ENCODE data around the gene LIM2.

LIM2 gene

DNA sequence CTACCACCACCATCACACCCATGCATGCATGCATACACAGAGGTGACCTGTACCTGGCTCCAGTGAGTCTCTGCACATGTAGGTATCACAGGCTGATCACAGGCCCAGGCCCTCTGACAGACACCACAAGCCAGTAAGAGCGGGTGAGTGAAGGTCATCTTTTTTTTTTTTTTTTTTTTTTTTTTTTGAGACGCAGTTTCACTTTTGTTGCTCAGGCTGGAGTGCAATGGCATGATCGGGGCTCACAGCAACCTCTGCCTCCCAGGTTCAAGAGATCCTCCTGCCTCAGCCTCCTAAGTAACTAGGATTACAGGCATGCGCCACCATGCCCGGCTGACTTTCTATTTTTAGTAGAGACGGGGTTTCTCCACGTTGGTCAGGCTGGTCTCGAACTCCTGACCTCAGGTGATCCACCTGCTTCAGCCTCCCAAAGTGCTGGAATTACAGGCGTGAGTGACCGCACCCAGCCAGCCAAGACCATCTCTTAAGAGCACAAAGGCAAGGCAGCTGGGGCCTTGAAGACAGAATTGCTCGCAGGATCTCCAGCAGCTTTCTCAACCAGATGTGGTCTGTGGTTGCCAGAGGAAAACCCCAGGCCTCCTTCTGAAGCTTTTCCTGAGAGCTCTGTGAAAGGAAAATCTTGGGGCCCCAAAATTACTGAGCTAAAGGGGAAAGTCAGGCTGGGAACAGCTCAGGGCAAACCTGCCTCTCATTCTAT lies 12.1 kb downstream of the LIM2 start:
- Mint-ChIP-seq H3K27me3 (no peaks in the 10 kb centered on the region), H3K4me3 (peak overlapping the region; percentile 43), H3K9me3 (no peaks in the 10 kb centered on the region), H3K27ac (no peak overlapping the region), H3K4me1 (peaks cover 69% of the 10 kb centered on the region), H3K36me3 (peaks cover 2% of the 10 kb centered on the region)

DNA sequence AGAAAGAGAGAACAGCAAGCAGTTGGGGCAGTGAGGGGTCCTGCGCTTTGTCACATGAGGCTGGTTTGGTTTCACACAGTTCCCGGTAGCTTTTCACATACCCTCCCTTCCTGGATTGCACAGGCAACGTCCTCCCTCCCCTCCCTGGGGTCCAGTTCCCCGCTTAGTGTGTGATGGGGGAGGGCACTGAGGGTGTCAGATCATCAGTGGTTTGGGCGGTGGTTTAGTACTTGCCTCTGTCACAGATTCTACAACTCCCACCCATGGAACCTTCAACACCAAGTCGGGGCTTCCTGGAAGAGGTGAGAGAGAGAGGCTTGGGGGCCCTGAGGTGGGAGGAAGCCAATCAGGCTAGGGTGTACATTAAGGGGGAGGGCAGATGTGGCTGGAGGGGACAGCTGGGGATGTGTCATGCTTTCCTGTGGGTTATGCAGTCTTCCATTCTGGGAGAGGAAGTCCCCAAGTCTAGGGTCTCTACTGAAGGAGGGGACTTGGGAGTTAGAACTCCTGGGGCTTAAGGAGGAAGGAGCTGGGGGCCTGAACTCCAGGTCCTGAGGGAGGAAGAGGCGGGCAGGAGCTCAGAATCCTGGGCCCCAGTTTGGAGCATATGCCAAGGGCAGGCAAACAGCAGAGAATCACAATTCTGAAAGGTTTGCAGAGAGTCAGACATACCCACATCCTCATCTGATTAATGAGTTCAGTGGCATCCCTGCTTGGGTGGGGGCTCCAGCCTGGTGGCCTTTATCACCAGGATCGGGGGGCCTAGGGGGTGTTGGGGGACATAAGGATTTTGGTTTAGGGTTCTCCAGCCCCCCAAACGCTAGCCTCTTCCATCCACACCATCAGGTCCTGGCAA lies 14.9 kb downstream of the LIM2 start, which contains the start of gene NKG7:
Gene NKG7, minus strand, starts transcription at position 6 of the 856 bp plus-strand sequence. CDS start 119 bp downstream, outside the sequence.
- Mint-ChIP-seq H3K4me3 (peak within 1 kb of the TSS; percentile 84), H3K4me1 (peaks cover 70% of the 10 kb centered on the region), H3K27me3 (no peaks in the 10 kb centered on the region), H3K36me3 (no peaks in the 10 kb centered on the region), H3K27ac (peak within 1 kb of the TSS; percentile 81), H3K9me3 (no peaks in the 10 kb centered on the region)

DNA sequence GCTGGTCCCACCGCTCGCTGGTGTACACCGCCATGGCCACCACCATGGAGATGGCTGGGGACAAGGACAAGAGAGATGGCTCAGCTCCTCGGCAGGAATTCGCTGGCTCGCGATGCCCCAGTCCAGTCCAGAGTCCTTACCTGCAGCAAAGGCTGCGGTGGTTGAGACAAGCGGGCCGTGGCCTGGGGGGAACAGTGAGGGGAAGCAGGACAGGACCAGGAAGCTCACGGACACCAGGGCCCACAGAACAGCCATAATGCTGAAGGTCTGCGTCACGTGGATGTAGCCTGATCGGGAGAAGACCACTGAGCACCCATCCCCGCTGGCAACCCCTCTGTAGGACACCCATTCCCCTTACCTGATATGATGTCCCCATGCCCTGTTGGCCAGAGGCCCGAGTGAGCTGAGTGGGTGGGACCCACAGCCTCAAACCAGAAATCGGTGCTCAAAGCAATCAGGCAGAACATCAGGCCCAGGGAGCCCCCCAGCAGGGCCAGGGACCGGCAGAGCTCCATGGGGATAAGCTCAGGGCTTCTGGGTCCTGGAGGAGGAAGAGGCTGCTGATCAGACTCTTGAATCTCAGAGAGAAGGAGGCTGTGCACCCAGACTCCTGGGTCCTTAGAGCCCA lies 15.6 kb downstream of the LIM2 start:
- Mint-ChIP-seq H3K4me3 (peak overlapping the region; percentile 84), H3K27ac (peak overlapping the region; percentile 81)

DNA sequence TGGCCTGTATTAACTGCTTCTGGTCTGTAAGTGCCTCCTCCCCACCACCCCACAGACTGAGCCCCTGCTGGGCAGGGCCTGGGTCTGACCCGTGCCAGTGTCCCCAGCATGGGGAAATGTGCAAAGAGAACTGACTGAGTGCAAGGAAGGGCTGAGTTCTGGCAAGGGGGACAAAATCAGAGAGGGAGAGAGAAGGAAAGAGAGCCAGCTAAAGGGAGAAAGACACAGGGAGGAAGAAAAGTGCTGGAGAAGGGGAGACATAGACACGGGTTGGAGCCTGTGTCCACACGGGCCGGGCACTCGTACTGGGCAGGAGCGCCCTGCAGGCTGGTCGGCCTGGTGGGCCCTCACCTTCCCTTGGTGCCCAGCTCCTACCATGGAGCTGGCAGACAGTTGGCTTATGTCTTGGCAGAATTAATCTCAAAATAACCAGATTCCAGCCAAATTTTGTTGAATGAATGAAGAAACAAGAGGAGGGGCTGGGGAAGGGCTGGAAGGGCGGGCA lies 16.5 kb downstream of the LIM2 start:
- H3K4me1 Mint-ChIP-seq = peaks cover 77% of the 10 kb centered on the region
- peak overlapping the region; percentile 43 for H3K27ac Mint-ChIP-seq
- H3K36me3 Mint-ChIP-seq = no peaks in the 10 kb centered on the region
- H3K4me3 Mint-ChIP-seq = peak overlapping the region; percentile 84
- H3K27me3 Mint-ChIP-seq = no peaks in the 10 kb centered on the region
- no peaks in the 10 kb centered on the region for H3K9me3 Mint-ChIP-seq

More for the DNA sequence above, 15.6 kb downstream of the LIM2 start:
- Mint-ChIP-seq H3K9me3 (no peaks in the 10 kb centered on the region), H3K4me1 (peaks cover 74% of the 10 kb centered on the region), H3K36me3 (no peaks in the 10 kb centered on the region), H3K27me3 (no peaks in the 10 kb centered on the region)

DNA sequence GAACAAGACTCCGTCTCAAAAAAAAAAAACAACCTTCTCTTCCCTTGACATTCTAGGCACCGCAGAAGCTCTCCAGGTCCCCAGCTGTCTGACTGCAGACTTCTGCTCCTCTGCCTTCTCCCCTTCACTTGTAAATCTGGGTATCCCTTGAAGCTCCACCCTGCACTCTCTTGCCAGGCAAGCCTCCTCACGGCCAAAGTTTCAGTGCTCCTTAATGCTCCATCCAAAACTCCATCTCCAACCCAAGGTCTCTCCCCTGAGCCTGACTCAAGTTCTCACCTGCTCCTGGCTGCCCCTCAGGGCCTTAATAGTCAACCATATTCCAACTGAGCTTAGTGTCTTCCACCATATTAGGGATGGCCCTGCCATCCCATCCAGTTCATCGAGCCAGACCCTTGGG lies 17.5 kb downstream of the LIM2 start:
- Mint-ChIP-seq H3K9me3 (no peaks in the 10 kb centered on the region), H3K4me3 (peak overlapping the region; percentile 84), H3K36me3 (no peaks in the 10 kb centered on the region), H3K4me1 (peaks cover 75% of the 10 kb centered on the region), H3K27ac (peak overlapping the region; percentile 77), H3K27me3 (no peaks in the 10 kb centered on the region)

DNA sequence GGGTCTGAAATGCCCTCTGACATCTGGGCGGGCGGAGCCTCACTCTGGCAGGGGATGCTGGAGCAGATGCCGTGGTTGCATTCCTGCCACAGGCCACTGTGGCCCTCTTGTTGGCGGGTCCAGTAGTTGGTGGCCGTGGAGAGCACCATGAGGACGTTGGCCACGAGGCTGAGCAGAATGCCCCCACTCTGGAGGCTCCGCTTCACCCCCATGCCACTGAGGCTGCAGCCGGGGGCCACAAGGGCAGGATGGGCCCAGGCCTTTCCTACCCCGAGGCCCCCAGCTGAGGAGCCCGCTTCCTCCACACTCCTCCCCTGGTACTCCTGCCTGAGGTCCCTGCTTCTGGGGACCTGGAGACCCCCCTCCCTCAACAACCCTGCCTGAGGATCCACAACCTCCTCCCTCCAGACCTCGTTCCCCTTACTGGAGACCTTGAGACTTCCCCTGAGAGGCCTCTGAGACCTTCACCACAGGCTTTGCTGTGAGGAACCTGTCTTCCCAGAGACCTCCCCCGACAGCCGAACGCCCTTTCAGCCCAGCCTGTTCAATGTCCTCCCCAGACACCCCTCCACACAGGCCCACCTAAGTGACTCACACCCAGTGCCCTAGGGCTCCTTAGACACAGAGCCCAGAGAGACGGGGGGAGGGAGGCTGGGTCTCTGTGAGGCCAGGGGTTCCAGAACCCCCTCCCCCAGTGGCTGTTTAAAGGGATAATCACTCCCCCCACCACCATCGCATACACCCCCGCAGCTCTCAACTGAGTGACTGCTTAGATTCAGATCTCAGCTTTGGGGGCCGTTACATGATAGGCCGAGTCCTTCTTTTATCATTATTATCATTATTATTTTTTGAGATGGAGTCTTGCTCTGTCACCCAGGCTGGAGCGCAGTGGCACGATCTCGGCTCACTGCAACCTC lies 19.1 kb downstream of the LIM2 start, which contains the start of gene CLDND2:
Gene CLDND2, minus strand, starts transcription at position 638 of the 917 bp plus-strand sequence. Its CDS starts 426 bp downstream, at position 212.
- peak within 1 kb of the TSS; percentile 100 for H3K4me3 Mint-ChIP-seq
- no peaks in the 10 kb centered on the region for H3K27me3 Mint-ChIP-seq
- no peaks in the 10 kb centered on the region for H3K9me3 Mint-ChIP-seq
- peak within 1 kb of the TSS; percentile 91 for H3K27ac Mint-ChIP-seq
- no peaks in the 10 kb centered on the region for H3K36me3 Mint-ChIP-seq
- peaks cover 74% of the 10 kb centered on the region for H3K4me1 Mint-ChIP-seq

DNA sequence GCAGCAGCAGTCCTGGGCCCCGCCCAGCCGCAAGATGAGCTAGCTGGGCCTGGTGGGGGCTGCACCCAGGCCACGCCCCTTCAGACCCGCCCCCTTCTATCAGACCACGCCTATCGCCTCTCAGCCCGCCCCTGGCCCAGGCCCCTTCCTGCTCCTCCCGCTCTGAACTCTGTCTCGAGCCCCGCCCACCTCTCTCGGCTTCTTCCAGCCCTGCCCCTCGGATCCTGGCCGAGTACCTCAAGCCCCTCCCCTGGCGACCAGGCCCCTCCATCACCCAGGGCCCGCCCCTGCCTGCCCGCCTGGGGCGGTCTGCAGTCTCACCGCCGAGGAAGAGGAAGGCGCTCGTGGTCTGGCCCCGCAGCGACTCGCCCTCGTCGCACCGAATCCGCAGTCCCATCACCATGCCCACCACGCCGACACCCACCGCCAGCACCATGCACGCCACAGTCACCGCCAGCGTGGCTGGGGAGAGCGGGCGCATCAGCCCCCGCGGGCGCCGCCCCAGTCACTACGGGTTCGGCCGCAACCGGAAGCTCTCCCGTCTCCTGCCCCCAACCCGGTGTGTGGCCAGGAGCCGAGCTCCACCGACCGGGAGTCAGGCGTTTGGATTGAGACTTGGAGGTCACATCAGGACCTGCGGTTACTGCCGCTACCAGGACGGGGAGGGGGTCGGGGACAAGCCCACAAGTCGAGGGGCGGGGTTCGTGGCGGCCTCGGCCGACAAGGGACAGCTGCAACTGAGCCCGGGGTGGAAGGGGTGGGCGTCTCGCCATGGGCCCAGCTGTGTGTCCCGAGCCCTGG lies 20.0 kb downstream of the LIM2 start:
- Mint-ChIP-seq H3K4me3 (peak overlapping the region; percentile 100), H3K36me3 (no peaks in the 10 kb centered on the region), H3K4me1 (peaks cover 72% of the 10 kb centered on the region), H3K9me3 (no peaks in the 10 kb centered on the region), H3K27me3 (no peaks in the 10 kb centered on the region), H3K27ac (peak overlapping the region; percentile 91)

DNA sequence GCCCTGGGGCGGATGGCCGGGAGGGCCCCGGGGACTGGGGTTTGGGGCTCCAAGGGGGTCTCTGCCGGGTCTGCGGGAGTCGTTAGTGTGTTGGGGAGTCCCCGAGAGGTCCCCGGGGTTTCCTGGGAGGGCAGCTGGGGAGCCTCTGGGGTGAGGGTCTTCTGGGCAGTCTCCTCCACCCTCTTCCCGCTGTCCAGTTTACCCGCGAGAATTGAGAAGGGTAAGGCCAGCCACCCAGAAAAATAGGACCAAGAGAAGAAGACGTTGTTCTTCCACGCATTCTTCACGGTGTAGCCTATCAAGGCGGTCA lies 20.6 kb downstream of the LIM2 start:
- Mint-ChIP-seq H3K36me3 (no peaks in the 10 kb centered on the region), H3K9me3 (no peaks in the 10 kb centered on the region), H3K27me3 (no peaks in the 10 kb centered on the region), H3K27ac (peak overlapping the region; percentile 91), H3K4me3 (peak overlapping the region; percentile 100), H3K4me1 (peaks cover 72% of the 10 kb centered on the region)

DNA sequence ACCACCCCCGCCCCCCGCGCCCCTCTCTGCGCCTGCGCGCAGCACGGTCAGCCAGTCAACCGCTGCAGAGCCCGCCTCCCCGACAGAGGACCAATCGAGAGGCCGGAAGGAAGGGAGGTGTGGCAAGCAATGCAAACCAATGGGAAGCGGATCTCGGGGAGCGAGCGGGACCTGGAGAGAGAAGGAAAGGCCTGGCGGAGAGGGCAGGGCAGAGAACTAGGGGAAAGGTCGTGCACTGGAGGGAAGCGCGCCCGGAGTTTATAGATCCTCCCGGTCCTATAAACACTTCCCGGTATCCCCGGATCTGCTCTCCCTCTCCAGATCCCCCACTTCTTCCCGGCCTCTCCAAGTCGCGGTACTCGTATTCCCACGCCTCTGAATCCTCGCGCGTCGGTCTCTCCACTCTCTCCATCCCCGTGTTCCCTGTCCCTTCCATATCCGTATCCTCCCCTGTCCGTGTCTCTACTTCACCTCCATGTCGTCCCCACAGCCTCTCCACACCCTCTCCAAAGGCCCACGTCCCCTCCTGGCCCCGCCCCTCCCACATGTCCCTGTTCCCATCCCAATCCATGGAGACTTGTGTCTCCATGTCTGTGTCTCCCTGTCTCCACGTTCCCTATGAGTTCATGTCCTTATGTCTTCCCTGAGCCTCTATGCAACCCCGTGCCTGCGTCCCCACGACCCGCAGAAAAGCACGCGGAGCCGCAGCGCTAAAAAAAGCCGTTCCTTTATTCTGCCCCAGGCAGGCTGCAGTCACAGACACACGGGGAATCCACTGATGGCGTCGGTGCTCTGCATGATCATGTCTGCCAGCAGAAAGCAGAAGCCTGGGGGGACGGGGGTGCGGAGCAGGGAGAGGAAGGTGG lies 21.2 kb downstream of the LIM2 start:
- Mint-ChIP-seq H3K27me3 (no peaks in the 10 kb centered on the region), H3K36me3 (no peaks in the 10 kb centered on the region), H3K9me3 (no peaks in the 10 kb centered on the region), H3K4me3 (peak overlapping the region; percentile 100), H3K4me1 (peaks cover 70% of the 10 kb centered on the region), H3K27ac (peak overlapping the region; percentile 91)

DNA sequence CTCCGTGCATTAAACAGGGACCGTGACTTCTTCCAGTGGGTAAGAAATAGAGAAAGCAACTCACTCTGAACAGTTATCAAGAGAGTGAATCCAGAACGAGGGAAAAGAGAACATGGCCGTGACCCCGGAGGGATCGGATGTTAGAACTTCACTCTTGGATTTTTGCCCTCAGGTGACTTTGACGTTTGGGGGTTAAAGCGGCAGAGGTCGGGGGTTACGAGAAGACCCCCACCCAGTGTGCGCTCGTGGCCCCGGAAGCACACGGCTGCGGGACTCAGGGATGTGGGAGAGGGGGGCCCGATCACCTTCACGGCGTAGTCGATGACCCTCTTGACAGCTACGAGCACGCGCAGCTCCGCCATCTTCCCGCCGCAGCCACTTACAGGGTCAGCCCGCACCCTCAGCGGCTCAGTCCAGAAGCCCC lies 21.8 kb downstream of the LIM2 start, which contains the start of gene ETFB:
Gene ETFB, minus strand, starts transcription at position 424 of the 424 bp plus-strand sequence. Its CDS starts 62 bp downstream, at position 362.
- no peaks in the 10 kb centered on the region for H3K27me3 Mint-ChIP-seq
- peaks cover 64% of the 10 kb centered on the region for H3K4me1 Mint-ChIP-seq
- H3K4me3 Mint-ChIP-seq = peak within 1 kb of the TSS; percentile 100
- H3K36me3 Mint-ChIP-seq = no peaks in the 10 kb centered on the region
- peak within 1 kb of the TSS; percentile 97 for H3K27ac Mint-ChIP-seq
- no peaks in the 10 kb centered on the region for H3K9me3 Mint-ChIP-seq

DNA sequence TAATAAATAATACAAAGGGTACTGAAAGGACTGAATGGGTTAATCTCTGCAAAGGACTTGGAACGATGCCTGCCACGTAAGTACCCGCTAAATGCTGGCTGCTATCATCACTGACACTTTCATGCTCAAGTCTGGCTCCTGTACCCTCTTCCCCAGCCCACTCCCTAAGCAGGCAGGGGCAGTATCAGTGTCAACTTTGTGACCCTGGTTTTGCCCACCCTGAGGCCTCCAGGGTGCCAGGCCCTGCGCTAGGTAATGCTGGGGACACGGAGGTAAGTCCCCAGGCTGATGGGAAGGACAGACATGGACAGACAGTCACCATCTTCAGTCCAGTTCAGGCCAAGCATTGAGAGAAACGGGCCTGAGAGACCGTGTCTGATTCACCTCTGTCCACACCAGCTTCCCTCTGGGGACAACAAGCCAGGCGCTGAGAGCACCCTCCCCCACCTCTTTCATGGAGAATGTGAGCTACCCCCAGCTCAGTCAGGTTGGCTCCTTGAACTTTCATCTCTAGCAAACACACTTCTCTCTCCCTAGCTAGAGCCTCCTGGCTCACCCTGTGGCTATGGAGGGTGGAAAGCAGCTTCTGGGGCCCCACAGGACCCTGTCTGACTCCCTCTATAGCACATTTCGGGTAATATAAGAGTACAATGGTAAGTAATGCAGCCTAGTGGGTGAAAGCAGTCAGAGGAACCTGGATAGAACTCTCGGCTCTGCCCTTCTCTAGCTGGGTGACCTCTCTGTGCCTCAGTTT lies 22.4 kb downstream of the LIM2 start:
- peak overlapping the region; percentile 100 for H3K4me3 Mint-ChIP-seq
- H3K27me3 Mint-ChIP-seq = no peaks in the 10 kb centered on the region
- H3K4me1 Mint-ChIP-seq = peaks cover 58% of the 10 kb centered on the region
- H3K9me3 Mint-ChIP-seq = no peaks in the 10 kb centered on the region
- no peaks in the 10 kb centered on the region for H3K36me3 Mint-ChIP-seq
- peak overlapping the region; percentile 97 for H3K27ac Mint-ChIP-seq

DNA sequence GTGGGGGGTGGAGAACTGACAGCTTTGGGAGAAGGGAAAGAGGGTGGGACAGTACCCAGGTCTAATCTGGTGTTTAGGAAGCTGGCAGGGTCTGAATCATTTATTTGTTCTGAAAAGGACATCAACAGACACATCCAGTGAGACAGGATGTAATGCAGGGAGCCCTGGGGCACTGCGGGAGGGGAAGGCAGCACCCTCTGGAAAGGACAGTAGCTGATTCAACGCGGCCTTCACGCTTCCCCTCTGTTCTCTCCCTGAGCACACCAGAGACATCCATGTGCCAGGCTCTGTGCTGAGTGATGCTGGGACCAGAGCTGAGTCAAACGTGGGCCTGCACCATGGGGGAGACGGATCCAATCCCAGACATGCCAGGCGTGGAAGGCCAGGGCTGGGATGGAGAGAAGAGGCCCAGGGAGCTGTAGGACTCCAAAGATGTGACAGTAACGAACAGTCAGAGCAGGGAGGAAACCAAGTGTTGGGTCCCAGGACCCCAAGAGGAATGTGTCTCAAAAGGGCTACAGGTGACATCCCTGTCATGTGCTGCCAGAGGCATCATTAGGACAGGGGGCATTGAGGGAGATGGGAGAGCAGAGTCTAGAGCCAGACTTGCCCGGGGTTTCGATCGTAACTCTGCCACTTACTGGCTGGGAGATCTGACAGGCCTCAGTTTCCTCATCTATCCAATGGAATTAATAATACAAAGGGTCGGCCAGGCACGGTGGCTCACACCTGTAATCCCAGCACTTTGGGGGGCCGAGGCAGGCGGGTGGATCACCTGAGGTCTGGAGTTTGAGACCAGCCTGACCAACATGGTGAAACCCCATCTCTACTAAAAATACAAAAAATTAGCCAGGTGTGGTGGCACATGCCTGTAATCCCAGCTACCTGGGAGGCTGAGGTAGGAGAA lies 23.3 kb downstream of the LIM2 start:
- Mint-ChIP-seq H3K27me3 (no peaks in the 10 kb centered on the region), H3K27ac (peak overlapping the region; percentile 82), H3K9me3 (no peaks in the 10 kb centered on the region), H3K4me1 (peaks cover 56% of the 10 kb centered on the region), H3K36me3 (no peaks in the 10 kb centered on the region), H3K4me3 (peak overlapping the region; percentile 52)

All from activated naive CD4-positive, alpha-beta T cell treated with anti-CD3 and anti-CD28 coated beads, Interleukin-2, amount 50 U/mL, for 24 hours (primary cell).